Lower lobe of right lung (tissue), 2 donors: ENCODE data around the gene UGT1A10. TPM values are rescaled to one million over a fixed set of nuclear protein-coding genes. Genes with fewer than 3 reads are reported as not detected.
"Not testable (repeated sequence)": the region's sequence is repeated elsewhere in the genome, so short reads cannot be mapped to it uniquely, and the experiment has no call there.

Experiments used
- ATAC-seq, 2 donors: fragments of 200-7000 bp; cut with Tn5 transposase; one replicate each; pipeline ENCODE4 v1.9.1; 2020 to 2022; ENCODE audit warnings: mild to moderate bottlenecking in 2 of 2, moderate library complexity in 2 of 2
- DNase-seq: peaks from one replicate; pipeline ENCODE4 v3.0.0-alpha.2; 2020
- H3K27ac ChIP-seq: fragments of 200-600 bp; one replicate; pipeline ENCODE4 v1.8.0; 2022
- H3K27me3 ChIP-seq: fragments of 200-600 bp; one replicate; pipeline ENCODE4 v1.8.0; 2022; ENCODE audit warnings: low read depth
- H3K36me3 ChIP-seq: fragments of 200-600 bp; one replicate; pipeline ENCODE4 v1.8.0; 2022; ENCODE audit warnings: mild to moderate bottlenecking
- H3K4me1 ChIP-seq: fragments of 200-600 bp; one replicate; pipeline ENCODE4 v1.8.0; 2022
- H3K4me3 ChIP-seq: fragments of 200-600 bp; one replicate; pipeline ENCODE4 v1.8.0; 2022; ENCODE audit warnings: mild to moderate bottlenecking
- H3K9me3 ChIP-seq: fragments of 200-600 bp; one replicate; pipeline ENCODE4 v1.8.0; 2022
- CTCF ChIP-seq: fragments of 200-600 bp; IDR thresholded peaks from one replicate; pipeline ENCODE4 v1.8.0; 2022; ENCODE audit warnings: antibody characterized with exemption, mild to moderate bottlenecking
- intact Hi-C: fragments of 100-400 bp; cut with DNase I; formaldehyde crosslinking; loops from one replicate; pipeline ENCODE4 v1.11.0; 2022
- total RNA-seq: library from RNA; stranded (reverse); fragmentation: NEBNext Ultra II Directional; extraction: Animal tissue kit (Norgen Biotek cat#: 25700); gene quantifications from one replicate; pipeline ENCODE4 v1.2.1, GENCODE V29; 2021
- donor health status: DM: no; HTN: yes; CAD: no; lungs with severe emphysema.

The UGT1A10 gene
- total RNA-seq, 1 donor from 2014 or later: not detected

GRCh38 chr2:233693963-233694362, 57.7 kb downstream of the UGT1A10 start:
- Histone ChIP-seq H3K36me3 (no peaks in the 10 kb centered on the region), H3K27me3 (no peaks in the 10 kb centered on the region), H3K4me1 (no peaks in the 10 kb centered on the region), H3K27ac (no peak overlapping the region), H3K9me3 (no peaks in the 10 kb centered on the region), H3K4me3 (no peak overlapping the region)
- no peak for TF ChIP-seq CTCF
- DNase-seq (no peak), ATAC-seq (no peak)
- intact Hi-C loops: no loop called here

GRCh38 chr2:233698740-233699139, 62.5 kb downstream of the UGT1A10 start:
- Histone ChIP-seq H3K36me3 (no peaks in the 10 kb centered on the region), H3K9me3 (no peaks in the 10 kb centered on the region), H3K4me1 (no peaks in the 10 kb centered on the region), H3K27me3 (no peaks in the 10 kb centered on the region), H3K4me3 (no peak overlapping the region), H3K27ac (no peak overlapping the region)
- intact Hi-C loops: no loop called here
- DNase-seq (no peak), ATAC-seq (no peak)
- TF ChIP-seq CTCF: no peak

- H3K4me3 ChIP-seq: no peak overlapping the region
- intact Hi-C loops: no loop called here
Measured at GRCh38 chr2:233699424-233700027, 63.3 kb downstream of the UGT1A10 start.

GRCh38 chr2:233700028-233700635, 63.9 kb downstream of the UGT1A10 start:
- peak in 1 of 2 donors; percentile 54 for ATAC-seq
- no peak overlapping the region for H3K27ac ChIP-seq

More at GRCh38 chr2:233699424-233700027, 63.3 kb downstream of the UGT1A10 start:
- no peaks in the 10 kb centered on the region for H3K36me3 ChIP-seq
- H3K27ac ChIP-seq: no peak overlapping the region
- ATAC-seq (no peak), DNase-seq (no peak)
- no peaks in the 10 kb centered on the region for H3K4me1 ChIP-seq
- no peaks in the 10 kb centered on the region for H3K27me3 ChIP-seq
- TF ChIP-seq CTCF: no peak
- no peaks in the 10 kb centered on the region for H3K9me3 ChIP-seq

DNA sequence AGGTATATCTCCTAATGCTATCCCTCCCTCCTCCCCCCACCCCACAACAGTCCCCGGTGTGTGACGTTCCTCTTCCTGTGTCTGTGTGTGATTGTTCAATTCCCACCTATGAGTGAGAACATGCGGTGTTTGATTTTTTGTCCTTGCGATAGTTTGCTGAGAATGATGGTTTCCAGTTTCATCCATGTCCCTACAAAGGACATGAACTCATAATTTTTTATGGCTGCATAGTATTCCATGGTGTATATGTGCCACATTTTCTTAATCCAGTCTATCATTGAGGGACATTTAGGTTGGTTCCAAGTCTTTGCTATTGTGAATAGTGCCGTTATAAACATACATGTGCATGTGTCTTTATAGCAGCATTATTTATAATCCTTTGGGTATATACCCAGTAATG, 64.6 kb downstream of the UGT1A10 start:
- H3K27me3 ChIP-seq, intact Hi-C loops, H3K9me3 ChIP-seq, H3K4me3 ChIP-seq, H3K36me3 ChIP-seq, H3K27ac ChIP-seq, ATAC-seq, H3K4me1 ChIP-seq, DNase-seq: not testable (repeated sequence)

More at GRCh38 chr2:233700028-233700635, 63.9 kb downstream of the UGT1A10 start:
- H3K27me3 ChIP-seq: no peaks in the 10 kb centered on the region
- TF ChIP-seq CTCF: no peak
- H3K36me3 ChIP-seq: no peaks in the 10 kb centered on the region
- intact Hi-C loops: no loop called here
- no peaks in the 10 kb centered on the region for H3K4me1 ChIP-seq
- no peaks in the 10 kb centered on the region for H3K9me3 ChIP-seq
- no peak overlapping the region for H3K4me3 ChIP-seq
- no peak for DNase-seq

GRCh38 chr2:233702238-233702637, 66.0 kb downstream of the UGT1A10 start:
- no peaks in the 10 kb centered on the region for H3K27me3 ChIP-seq
- TF ChIP-seq CTCF: no peak
- intact Hi-C loops: no loop called here

More at GRCh38 chr2:233702238-233702637, 66.0 kb downstream of the UGT1A10 start:
- DNase-seq: no peak
- Histone ChIP-seq H3K36me3 (no peaks in the 10 kb centered on the region), H3K9me3 (no peaks in the 10 kb centered on the region), H3K4me1 (no peaks in the 10 kb centered on the region), H3K4me3 (no peak overlapping the region), H3K27ac (no peak overlapping the region)
- no peak for ATAC-seq
